ENCODE data around the gene ZNF618. TPM values are rescaled to one million over a fixed set of nuclear protein-coding genes. Genes with fewer than 3 reads are reported as not detected.

The ZNF618 gene
- total and polyA plus RNA-seq, 9 donors = 8.2 to 28.9 (median 18.3) TPM

- Histone ChIP-seq H3K27me3 (no peaks in the 10 kb centered on the region), H3K9me3 (no peaks in the 10 kb centered on the region), H3K4me3 (no peak overlapping the region), H3K36me3 (no peaks in the 10 kb centered on the region), H3K27ac (no peak overlapping the region), H3K4me1 (ENCODE audit: insufficient read depth) (no peaks in the 10 kb centered on the region)
- WGBS, 3 donors = 81 to 93% (median 88%) methylated on average over 7 of the region's 7 CpGs
- TF ChIP-seq POLR2A (IDR thresholded peaks at IDR 0.05) (no peak), EP300 (IDR thresholded peaks at IDR 0.05) (no peak), CTCF (IDR thresholded peaks at IDR 0.05) (no peak)
- intact Hi-C loops (cut with DNase I) = no loop called here
- no peak for DNase-seq
Measured at GRCh38 chr9:114071197-114071795, 195.2 kb downstream of the ZNF618 start.

GRCh38 chr9:114072184-114073140 is 196.4 kb downstream of the ZNF618 start:
- no peaks in the 10 kb centered on the region for H3K4me1 ChIP-seq (ENCODE audit: insufficient read depth)
- H3K27me3 ChIP-seq = no peaks in the 10 kb centered on the region
- 65 to 68% (median 66%) methylated on average over 14 of the region's 14 CpGs for WGBS, 3 donors
- H3K27ac ChIP-seq = no peak overlapping the region
- no peak overlapping the region for H3K4me3 ChIP-seq
- intact Hi-C loops (cut with DNase I) = no loop called here
- peak; percentile 30 to 78 (median 60) for DNase-seq
- TF ChIP-seq POLR2A (IDR thresholded peaks at IDR 0.05) = no peak
- TF ChIP-seq EP300 (IDR thresholded peaks at IDR 0.05) = no peak
- TF ChIP-seq CTCF (IDR thresholded peaks at IDR 0.05) = no peak
- no peaks in the 10 kb centered on the region for H3K9me3 ChIP-seq
- H3K36me3 ChIP-seq = no peaks in the 10 kb centered on the region

GRCh38 chr9:114075602-114076001 is 199.5 kb downstream of the ZNF618 start:
- no peak overlapping the region for H3K27ac ChIP-seq
- H3K36me3 ChIP-seq = no peaks in the 10 kb centered on the region
- WGBS, 3 donors = 64 to 81% (median 70%) methylated on average over 4 of the region's 4 CpGs
- H3K4me1 ChIP-seq (ENCODE audit: insufficient read depth) = no peaks in the 10 kb centered on the region
- H3K27me3 ChIP-seq = no peaks in the 10 kb centered on the region
- TF ChIP-seq EP300 (IDR thresholded peaks at IDR 0.05) = no peak
- TF ChIP-seq CTCF (IDR thresholded peaks at IDR 0.05) = no peak
- no peak for TF ChIP-seq POLR2A (IDR thresholded peaks at IDR 0.05)
- intact Hi-C loops (cut with DNase I) = no loop called here
- H3K9me3 ChIP-seq = no peaks in the 10 kb centered on the region
- H3K4me3 ChIP-seq = no peak overlapping the region
- no peak for DNase-seq

GRCh38 chr9:114076237-114077161 is 200.4 kb downstream of the ZNF618 start:
- Histone ChIP-seq H3K27me3 (no peaks in the 10 kb centered on the region), H3K9me3 (no peaks in the 10 kb centered on the region), H3K36me3 (no peaks in the 10 kb centered on the region), H3K27ac (no peak overlapping the region), H3K4me1 (ENCODE audit: insufficient read depth) (no peaks in the 10 kb centered on the region), H3K4me3 (no peak overlapping the region)
- intact Hi-C loops (cut with DNase I) = no loop called here
- no peak for DNase-seq
- 77 to 80% (median 79%) methylated on average over 13 to 14 of the region's 14 CpGs for WGBS, 3 donors
- no peak for TF ChIP-seq CTCF (IDR thresholded peaks at IDR 0.05)

Data from ovary (tissue), 9 donors.